ENCODE results near the gene MUCL3.
"Not testable (repeated sequence)": the region's sequence is repeated elsewhere in the genome, so short reads cannot be mapped to it uniquely, and the experiment has no call there.

The MUCL3 gene

GRCh38 chr6:30940361-30940986 is at the start of gene MUCL3:
Gene MUCL3, plus strand, starts transcription at chr6:30940973. Its CDS starts 27 bp downstream, at chr6:30941000.
- DNase-seq = peak in 1 of 10 donors; percentile 68
- intact Hi-C loops (cut with DNase I) = no loop called here

GRCh38 chr6:30891450-30891723 is 49.4 kb upstream of the MUCL3 start:
- no peak for DNase-seq
- intact Hi-C loops (cut with DNase I) = no loop called here

GRCh38 chr6:30891816-30892538 is 48.8 kb upstream of the MUCL3 start:
- intact Hi-C loops (cut with DNase I) = no loop called here
- no peak for DNase-seq

- intact Hi-C loops (cut with DNase I) = no loop called here
- DNase-seq = peak in 1 of 10 donors; percentile 69
Observed at GRCh38 chr6:30893001-30893591, 47.7 kb upstream of the MUCL3 start.

GRCh38 chr6:30893666-30894065 is 47.1 kb upstream of the MUCL3 start:
- peak in 1 of 10 donors; percentile 10 for DNase-seq
- intact Hi-C loops (cut with DNase I) = no loop called here

- intact Hi-C loops (cut with DNase I) = no loop called here
Observed at GRCh38 chr6:30894381-30894780, 46.4 kb upstream of the MUCL3 start.

GRCh38 chr6:30894935-30895334 is 45.8 kb upstream of the MUCL3 start:
- intact Hi-C loops (cut with DNase I) = no loop called here
- DNase-seq = no peak

More at GRCh38 chr6:30894381-30894780, 46.4 kb upstream of the MUCL3 start:
- DNase-seq = no peak

- intact Hi-C loops (cut with DNase I) = no loop called here
- DNase-seq = no peak
Observed at GRCh38 chr6:30895343-30895742, 45.4 kb upstream of the MUCL3 start.

- intact Hi-C loops (cut with DNase I) = no loop called here
Observed at GRCh38 chr6:30896541-30896940, 44.2 kb upstream of the MUCL3 start.

GRCh38 chr6:30897882-30898281 is 42.9 kb upstream of the MUCL3 start:
- peak in 3 of 10 donors; percentile 56 to 66 (median 59) for DNase-seq
- intact Hi-C loops (cut with DNase I) = no loop called here

More at GRCh38 chr6:30896541-30896940, 44.2 kb upstream of the MUCL3 start:
- DNase-seq = peak in 1 of 10 donors; percentile 35

GRCh38 chr6:30898750-30899360 is 41.9 kb upstream of the MUCL3 start:
- intact Hi-C loops (cut with DNase I) = no loop called here
- DNase-seq = peak in 3 of 10 donors; percentile 52 to 74 (median 65)

- intact Hi-C loops (cut with DNase I) = no loop called here
Observed at GRCh38 chr6:30900863-30901417, 39.8 kb upstream of the MUCL3 start.

GRCh38 chr6:30901436-30901835 is 39.3 kb upstream of the MUCL3 start:
- DNase-seq = peak in 2 of 10 donors; percentile 4 to 22
- intact Hi-C loops (cut with DNase I) = no loop called here

More at GRCh38 chr6:30900863-30901417, 39.8 kb upstream of the MUCL3 start:
- peak in 1 of 10 donors; percentile 2 for DNase-seq

- peak in 3 of 10 donors; percentile 13 to 50 (median 40) for DNase-seq
- intact Hi-C loops (cut with DNase I) = not testable (repeated sequence)
Observed at GRCh38 chr6:30902196-30902595, 38.6 kb upstream of the MUCL3 start.

- intact Hi-C loops (cut with DNase I) = no loop called here
- peak in 2 of 10 donors; percentile 5 to 24 for DNase-seq
Observed at GRCh38 chr6:30902709-30903108, 38.1 kb upstream of the MUCL3 start.

GRCh38 chr6:30903236-30903635 is 37.5 kb upstream of the MUCL3 start:
- peak in 1 of 10 donors; percentile 6 for DNase-seq
- intact Hi-C loops (cut with DNase I) = no loop called here

GRCh38 chr6:30907290-30907757 is 33.4 kb upstream of the MUCL3 start:
- DNase-seq; intact Hi-C loops (cut with DNase I): not testable (repeated sequence)

GRCh38 chr6:30907758-30908591 is 32.8 kb upstream of the MUCL3 start, which contains the start of gene GTF2H4:
Gene GTF2H4, plus strand, starts transcription at chr6:30908207.
- intact Hi-C loops (cut with DNase I) = loop anchor here (2.0 kb wide), 1 partner anchor 21 kb away; no protein-coding TSS in a partner anchor
- DNase-seq = peak; percentile 95 to 99 (median 98)

GRCh38 chr6:30908700-30909099 is 32.1 kb upstream of the MUCL3 start:
- intact Hi-C loops (cut with DNase I) = loop anchor here (2.0 kb wide), 1 partner anchor 22 kb away; no protein-coding TSS in a partner anchor
- no peak for DNase-seq

All from posterior cingulate gyrus (tissue), 11 donors.